C4-2B (cell line): ENCODE measurements around the gene B3GNT3.

Source experiments
- H3K27ac ChIP-seq: fragments of 450-650 bp; 2 replicates; pipeline ENCODE4 v1.5.1; 2017
- ZFX ChIP-seq: fragments of 450-650 bp; IDR thresholded peaks from 2 replicates; pipeline ENCODE4 v1.6.1; 2017
- TF ChIP-seq, protein P1 (sequence below): fragments of 450-650 bp; conservative IDR thresholded peaks from 2 replicates; pipeline ENCODE4 v1.5.1; 2017; ENCODE audit warnings: mild to moderate bottlenecking

The B3GNT3 gene

DNA sequence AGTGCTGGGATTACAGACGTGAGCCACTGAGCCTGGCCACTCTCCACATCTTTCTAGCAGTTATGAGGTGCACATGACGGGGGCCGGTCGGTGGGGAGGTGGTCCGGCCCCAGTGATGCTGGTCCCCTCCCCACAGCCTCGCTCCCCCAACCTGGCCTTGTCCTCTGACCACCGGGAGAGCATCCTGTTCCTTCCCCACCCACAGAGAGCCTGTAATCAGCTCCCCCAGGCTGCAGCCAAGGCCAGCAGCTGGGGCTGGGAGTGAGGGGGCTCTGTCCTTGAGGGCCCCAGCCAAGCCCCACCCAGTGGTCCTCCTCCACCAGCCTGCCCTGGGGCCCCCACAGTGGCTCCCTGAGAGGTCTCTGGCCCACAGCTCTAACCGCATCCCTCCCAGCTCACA, 29.4 kb downstream of the B3GNT3 start:
- TF ChIP-seq ZFX, result no peak
- TF ChIP-seq, protein P1, sequence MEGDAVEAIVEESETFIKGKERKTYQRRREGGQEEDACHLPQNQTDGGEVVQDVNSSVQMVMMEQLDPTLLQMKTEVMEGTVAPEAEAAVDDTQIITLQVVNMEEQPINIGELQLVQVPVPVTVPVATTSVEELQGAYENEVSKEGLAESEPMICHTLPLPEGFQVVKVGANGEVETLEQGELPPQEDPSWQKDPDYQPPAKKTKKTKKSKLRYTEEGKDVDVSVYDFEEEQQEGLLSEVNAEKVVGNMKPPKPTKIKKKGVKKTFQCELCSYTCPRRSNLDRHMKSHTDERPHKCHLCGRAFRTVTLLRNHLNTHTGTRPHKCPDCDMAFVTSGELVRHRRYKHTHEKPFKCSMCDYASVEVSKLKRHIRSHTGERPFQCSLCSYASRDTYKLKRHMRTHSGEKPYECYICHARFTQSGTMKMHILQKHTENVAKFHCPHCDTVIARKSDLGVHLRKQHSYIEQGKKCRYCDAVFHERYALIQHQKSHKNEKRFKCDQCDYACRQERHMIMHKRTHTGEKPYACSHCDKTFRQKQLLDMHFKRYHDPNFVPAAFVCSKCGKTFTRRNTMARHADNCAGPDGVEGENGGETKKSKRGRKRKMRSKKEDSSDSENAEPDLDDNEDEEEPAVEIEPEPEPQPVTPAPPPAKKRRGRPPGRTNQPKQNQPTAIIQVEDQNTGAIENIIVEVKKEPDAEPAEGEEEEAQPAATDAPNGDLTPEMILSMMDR, result no peak
- no peak overlapping the region for H3K27ac ChIP-seq

DNA sequence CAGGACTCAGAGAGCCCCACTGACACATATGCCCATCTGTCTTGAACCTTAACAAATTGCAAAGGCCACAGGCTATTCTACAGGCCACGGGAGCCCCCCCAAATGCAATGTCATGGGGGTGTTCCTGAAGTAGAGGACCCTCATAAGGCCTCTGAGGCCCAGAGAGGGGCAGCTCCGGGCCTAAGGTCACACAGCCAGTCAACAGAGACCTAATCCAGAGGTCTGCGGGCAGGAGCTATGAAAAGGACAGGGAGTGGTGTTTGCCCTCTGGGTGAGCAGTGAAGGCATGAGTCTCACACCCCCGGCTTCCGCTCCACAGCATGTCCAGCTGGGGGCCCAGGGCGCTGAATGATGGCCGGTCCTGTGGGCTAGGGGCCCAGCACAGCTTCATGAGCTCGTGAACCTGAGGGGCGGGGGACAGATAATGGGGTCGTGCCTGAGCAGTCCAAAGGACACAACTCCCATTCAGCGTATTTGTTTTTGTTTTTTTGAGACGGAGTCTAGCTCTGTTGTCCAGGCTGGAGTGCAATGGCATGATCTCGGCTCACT, 31.6 kb downstream of the B3GNT3 start:
- no peak overlapping the region for H3K27ac ChIP-seq
- TF ChIP-seq, protein P1, result no peak
- TF ChIP-seq ZFX, result no peak

DNA sequence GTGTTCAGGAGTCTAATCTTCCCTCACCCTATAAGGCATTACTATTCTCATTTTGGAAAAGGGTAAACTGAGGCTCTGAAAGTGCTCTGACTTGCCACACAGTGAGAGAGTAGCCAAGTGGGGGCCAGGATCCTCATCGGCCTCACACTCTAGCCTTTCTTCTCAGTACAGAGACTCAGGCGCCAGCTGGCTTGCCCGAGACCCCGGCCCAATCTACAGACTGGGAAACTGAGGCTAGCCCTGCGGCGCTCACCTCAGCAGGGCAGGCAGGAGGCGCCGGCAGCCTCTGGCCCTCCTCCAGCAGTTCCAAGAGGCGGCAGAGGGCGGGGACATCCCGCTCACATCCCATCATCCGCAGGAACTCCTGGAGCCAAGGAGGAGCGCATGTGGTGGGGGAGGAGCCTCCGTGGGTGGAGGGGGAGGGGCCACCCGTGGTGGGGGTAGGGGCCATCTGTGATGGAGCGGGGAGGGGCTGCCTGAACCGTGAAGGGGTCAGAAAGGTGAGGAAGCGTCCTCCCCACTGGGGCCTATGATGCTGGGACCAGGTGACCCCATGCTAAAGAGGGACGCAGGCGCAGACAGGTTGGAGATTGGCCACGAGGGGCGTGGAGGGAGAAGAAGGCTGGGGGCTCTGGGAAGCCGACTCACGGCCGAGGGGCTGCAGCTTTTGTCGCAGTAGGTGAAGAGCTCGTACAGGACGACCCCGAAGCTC, 35.1 kb downstream of the B3GNT3 start:
- TF ChIP-seq ZFX, result no peak
- TF ChIP-seq, protein P1, result no peak
- H3K27ac ChIP-seq, result no peak overlapping the region

DNA sequence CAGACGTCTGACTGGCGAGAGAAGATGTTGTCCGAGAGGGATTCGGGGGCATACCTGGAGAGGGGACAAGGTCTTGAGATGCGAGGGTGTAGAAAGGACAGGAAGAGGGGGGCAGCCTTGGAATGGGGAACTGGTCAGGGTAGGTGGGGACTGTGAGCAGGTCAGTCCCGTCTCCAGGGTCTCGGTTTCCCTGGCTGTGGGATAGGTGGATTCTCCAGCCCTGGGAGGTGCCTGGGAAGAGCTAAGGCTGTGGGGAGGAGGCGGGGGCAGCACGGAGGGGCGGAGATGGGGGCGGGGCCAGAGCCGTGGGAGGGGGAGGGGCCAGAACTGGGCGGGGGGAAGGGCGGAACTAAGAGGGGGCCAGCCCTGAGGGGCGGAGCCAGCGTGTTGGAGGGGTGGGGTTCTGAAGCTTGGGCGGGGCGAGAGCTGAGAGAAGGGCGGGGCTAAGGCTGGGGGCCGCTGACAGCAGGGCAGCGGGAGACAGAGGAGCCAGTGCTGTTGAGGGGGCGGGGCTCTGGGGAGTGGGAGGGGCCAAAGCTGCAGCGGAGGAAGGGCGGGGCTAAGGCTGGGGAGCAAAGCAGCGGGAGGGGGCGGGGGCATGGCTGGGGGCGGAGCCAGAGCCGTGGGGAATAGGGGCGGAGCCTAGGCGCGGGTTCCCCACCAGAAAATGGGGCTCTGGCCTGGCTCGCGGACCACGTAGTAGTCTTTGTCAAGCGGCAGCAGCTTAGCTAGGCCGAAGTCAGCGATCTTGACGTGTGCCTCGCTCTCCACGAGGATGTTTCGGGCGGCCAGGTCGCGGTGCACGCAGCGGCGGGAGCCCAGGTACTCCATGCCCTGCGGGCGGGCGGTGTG, 35.9 kb downstream of the B3GNT3 start:
- H3K27ac ChIP-seq, result no peak overlapping the region
- TF ChIP-seq ZFX, result no peak
- TF ChIP-seq, protein P1, result no peak

DNA sequence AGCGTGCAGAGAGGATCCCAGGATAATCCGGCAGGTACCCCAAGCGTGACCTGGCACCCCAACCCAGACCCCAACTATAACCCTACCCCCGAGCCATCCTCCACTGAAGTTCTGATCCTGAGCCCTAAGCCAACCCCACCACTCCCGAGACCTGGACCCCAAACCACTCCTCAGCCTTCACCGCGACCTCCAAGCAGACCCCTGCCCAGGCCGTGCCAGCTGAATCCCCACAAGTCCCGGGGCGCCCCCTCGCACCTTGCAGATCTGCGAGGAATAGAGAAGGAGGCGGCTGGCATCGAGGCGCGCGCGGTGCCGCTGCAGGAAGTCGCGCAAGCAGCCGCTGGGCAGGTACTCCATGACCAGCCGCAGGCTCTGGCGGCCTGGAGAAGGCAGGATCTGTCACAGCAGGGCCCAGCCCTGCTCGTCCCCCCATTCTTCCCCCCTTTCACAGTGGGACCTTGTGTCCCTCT, 36.5 kb downstream of the B3GNT3 start:
- TF ChIP-seq ZFX, result no peak
- TF ChIP-seq, protein P1, result no peak
- H3K27ac ChIP-seq, result no peak overlapping the region

DNA sequence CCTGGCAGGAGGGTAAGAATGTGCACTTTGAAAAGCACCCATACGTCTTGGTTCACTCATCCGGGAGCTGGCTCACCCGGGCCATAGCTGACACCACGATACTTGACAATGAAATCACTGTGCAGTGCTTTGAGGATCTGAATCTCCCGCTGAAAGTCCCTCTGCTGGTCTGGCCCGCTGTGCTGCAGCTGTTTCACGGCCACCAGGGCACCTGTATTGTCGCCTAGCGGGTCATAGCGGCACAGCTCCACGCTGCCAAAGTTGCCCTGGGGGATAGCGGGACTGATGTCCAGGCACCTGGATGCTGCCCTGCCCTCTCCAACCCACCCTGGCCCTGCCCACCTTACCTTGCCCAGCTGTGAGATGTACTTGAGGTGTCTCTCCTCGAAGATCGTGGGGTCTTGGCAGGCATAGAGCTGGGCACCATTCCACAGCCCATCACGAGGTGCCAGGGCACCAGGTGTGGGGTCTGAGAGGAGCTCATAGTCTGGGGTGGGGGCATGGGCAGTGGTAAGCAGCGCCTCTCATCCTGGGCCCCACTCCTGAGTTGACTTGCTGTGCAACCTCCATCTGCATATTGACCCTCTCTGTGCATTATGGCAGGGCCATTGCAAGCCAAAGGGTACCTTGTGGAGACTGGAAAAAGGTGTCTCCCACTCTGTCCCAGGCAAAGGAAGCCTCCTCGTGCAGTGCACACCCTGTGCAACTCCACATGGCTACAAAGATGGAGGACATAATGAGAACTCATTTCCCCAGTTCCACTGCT, 37.7 kb downstream of the B3GNT3 start:
- H3K27ac ChIP-seq, result no peak overlapping the region
- TF ChIP-seq, protein P1, result no peak
- TF ChIP-seq ZFX, result no peak
